Esophagus muscularis mucosa (tissue), 4 donors: ENCODE data around the gene CIB1. TPM values are rescaled to one million over a fixed set of nuclear protein-coding genes. Genes with fewer than 3 reads are reported as not detected.

Experiments
- DNase-seq: peaks from one replicate; pipeline ENCODE4 v3.0.0-alpha.2; 2017; ENCODE audit errors: extremely low spot score
- H3K27ac ChIP-seq, 4 donors: fragments of 200-600 bp; sonication (generic); replicated peaks in 1 of 4; 1 replicate in 3 of 4; 2 replicates in 1 of 4; pipeline ENCODE4 v1.5.1; 2016 to 2019; ENCODE audit warnings: mild to moderate bottlenecking in 1 of 4
- H3K27me3 ChIP-seq, 4 donors: fragments of 200-600 bp; sonication (generic); one replicate each; pipeline versions ENCODE4 v1.5.1 to v1.6.0; 2016 to 2019
- H3K36me3 ChIP-seq, 4 donors: fragments of 200-600 bp; sonication (generic); one replicate each; pipeline ENCODE4 v1.5.1; 2016 to 2019
- H3K4me1 ChIP-seq, 4 donors: fragments of 200-600 bp; sonication (generic); one replicate each; pipeline ENCODE4 v1.5.1; 2016 to 2019
- H3K4me3 ChIP-seq, 4 donors: fragments of 200-600 bp; sonication (generic); 1 replicate in 2 of 4; 2 replicates in 2 of 4; pipeline ENCODE4 v1.5.1; 2016 to 2019; ENCODE audit warnings: mild to moderate bottlenecking in 4 of 4, moderate library complexity in 1 of 4
- H3K9me3 ChIP-seq, 4 donors: fragments of 200-600 bp; sonication (generic); 1 replicate in 3 of 4; 2 replicates in 1 of 4; pipeline ENCODE4 v1.5.1; 2016 to 2019
- CTCF ChIP-seq, 3 experiments: fragments of 200-600 bp in 2 of 3; fragments of 450-650 bp in 1 of 3; sonication (generic) in 2 of 3; IDR thresholded peaks; one replicate each; pipeline ENCODE4 v1.5.1; 2017 to 2019; ENCODE audit warnings: antibody characterized with exemption in 3 of 3, mild to moderate bottlenecking in 2 of 3, moderate library complexity in 1 of 3
- EP300 ChIP-seq: sonication (generic); formaldehyde crosslinking; IDR thresholded peaks from one replicate; pipeline ENCODE4 v1.6.1; 2017; ENCODE audit warnings: antibody characterized with exemption
- POLR2A ChIP-seq: fragments of 450-650 bp; IDR thresholded peaks from one replicate; pipeline ENCODE4 v1.6.1; 2017; ENCODE audit warnings: antibody characterized with exemption, moderate library complexity, mild to moderate bottlenecking, low read depth
- POLR2AphosphoS5 ChIP-seq, 2 donors: sonication (generic); formaldehyde crosslinking; IDR thresholded peaks; one replicate each; pipeline ENCODE4 v1.6.1; 2017; ENCODE audit warnings: antibody characterized with exemption in 2 of 2
- WGBS: methylation state at CpG from one replicate; pipeline ENCODE4 v1.1.5; 2018; 5-methylcytosine and 5-hydroxymethylcytosine counted together
- intact Hi-C: fragments of 100-400 bp; cut with DNase I; formaldehyde crosslinking; loops from one replicate; pipeline ENCODE4 v1.15.1; 2023
- total RNA-seq, 4 donors: library from RNA; depleted of rRNA; stranded (reverse); fragments of >200 nt; gene quantifications; one replicate each; pipeline versions ENCODE4 v1.1.0 to v1.2.1, GENCODE V29; 2016

The CIB1 gene
- total RNA-seq, 4 donors from 2014 or later: 27.2 to 49.0 (median 33.8) TPM

DNA sequence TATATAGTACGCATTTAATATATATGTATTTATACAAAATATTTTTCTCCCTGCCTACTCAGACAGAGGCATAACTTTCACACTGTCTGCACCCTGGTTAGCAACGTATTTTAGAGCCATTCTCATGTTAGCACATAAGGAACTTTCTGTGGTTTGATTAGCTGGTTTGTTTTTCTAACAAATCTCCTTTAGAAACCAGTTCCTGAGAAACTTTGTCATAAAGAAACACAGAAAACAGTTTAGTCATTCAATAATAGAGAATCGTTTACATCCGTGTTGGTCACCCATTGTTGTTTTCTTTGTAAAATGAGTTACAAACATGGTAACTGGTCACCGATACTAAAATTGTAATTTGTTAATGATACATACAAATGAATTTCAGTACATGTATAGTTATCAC lies 25.8 kb upstream of the CIB1 start:
- WGBS: 90% methylated on average over 5 of the region's 5 CpGs
- TF ChIP-seq CTCF (IDR thresholded peaks at IDR 0.05) (no peak), EP300 (no peak), POLR2AphosphoS5 (IDR thresholded peaks at IDR 0.05) (no peak), POLR2A (no peak)
- H3K9me3 ChIP-seq: no peaks in the 10 kb centered on the region
- no peak for DNase-seq
- H3K27me3 ChIP-seq: no peaks in the 10 kb centered on the region
- no peak overlapping the region for H3K4me3 ChIP-seq
- no peak overlapping the region for H3K27ac ChIP-seq
- intact Hi-C loops: no loop called here
- no peaks in the 10 kb centered on the region for H3K36me3 ChIP-seq
- H3K4me1 ChIP-seq: peaks cover 3 to 5% (median 4%) of the 10 kb centered on the region in 4 donors

DNA sequence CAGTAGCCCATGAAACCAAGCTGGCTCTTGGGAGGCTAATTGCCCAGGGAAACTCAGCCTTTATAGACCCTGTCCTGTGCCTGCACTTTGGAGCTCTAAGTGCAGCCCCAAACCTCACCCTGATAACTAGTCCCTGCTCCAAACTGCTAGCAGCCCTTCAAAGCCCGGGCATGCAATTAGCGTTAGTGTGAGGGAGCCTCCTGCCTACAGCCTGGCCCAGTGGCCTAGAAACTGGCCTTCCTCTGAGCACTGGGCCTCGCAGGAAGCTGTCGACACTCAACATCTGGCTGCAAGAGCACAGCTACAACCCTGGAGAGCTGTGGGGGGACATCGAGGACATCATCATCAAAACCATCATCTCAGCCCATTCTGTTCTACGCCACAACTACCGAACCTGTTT lies 24.0 kb upstream of the CIB1 start:
- H3K9me3 ChIP-seq: no peaks in the 10 kb centered on the region
- no peaks in the 10 kb centered on the region for H3K36me3 ChIP-seq
- no peak for TF ChIP-seq POLR2A
- no peak for TF ChIP-seq EP300
- intact Hi-C loops: no loop called here
- WGBS: 90% methylated on average over 6 of the region's 7 CpGs
- H3K27ac ChIP-seq: no peak overlapping the region
- no peaks in the 10 kb centered on the region for H3K4me1 ChIP-seq
- no peaks in the 10 kb centered on the region for H3K27me3 ChIP-seq
- H3K4me3 ChIP-seq: no peak overlapping the region
- DNase-seq: no peak

DNA sequence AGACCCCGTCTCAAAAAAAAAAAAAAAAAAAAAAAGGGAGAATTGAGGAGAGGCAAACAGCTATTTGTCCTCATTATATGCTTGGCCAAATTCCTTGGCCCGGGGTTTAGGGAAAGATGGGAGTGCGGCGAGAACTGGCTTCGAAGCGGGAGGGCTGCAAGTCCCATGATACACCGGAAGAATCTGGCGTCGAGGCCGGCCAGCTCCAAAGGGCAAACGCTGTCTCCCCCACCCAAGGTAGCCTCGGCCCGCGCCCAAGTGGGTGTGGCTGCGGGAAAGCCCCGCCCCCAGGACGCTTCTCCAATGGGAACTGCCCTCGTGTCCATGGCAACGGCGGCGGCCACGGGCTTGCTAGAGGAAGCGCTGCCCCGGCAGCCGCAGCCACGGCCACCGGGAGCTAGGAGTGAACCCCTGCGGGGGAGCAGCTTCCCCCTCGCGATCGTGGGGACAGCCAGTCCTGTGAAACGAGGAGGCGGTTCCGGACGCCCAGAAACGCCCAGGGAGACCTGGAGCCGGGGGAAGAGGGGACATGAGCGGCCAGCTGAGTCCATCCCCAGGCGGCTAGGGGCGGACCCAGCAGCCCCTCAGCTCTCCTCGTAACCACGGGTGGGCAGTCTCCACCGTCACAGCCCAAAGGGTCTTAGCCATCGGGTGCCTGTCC lies 15.6 kb upstream of the CIB1 start, which contains the start of gene TTLL13:
TTLL13 (plus strand) TSS at position 354 of the 661 bp plus-strand sequence. CDS start 1,075 bp downstream, outside the sequence.
- Histone ChIP-seq H3K9me3 (no peaks in the 10 kb centered on the region), H3K27me3 (no peaks in the 10 kb centered on the region), H3K36me3 (no peaks in the 10 kb centered on the region), H3K27ac (peak within 1 kb of the TSS; percentile 10 to 63 (median 40)), H3K4me1 (peaks cover 11 to 17% (median 16%) of the 10 kb centered on the region in 4 donors), H3K4me3 (peak within 1 kb of the TSS; percentile 57 to 76 (median 62))
- WGBS: 2% methylated on average over 28 of the region's 44 CpGs
- peak; percentile 98 for DNase-seq
- TF ChIP-seq POLR2AphosphoS5 (IDR thresholded peaks at IDR 0.05): peak; percentile 54 to 72
- TF ChIP-seq CTCF (IDR thresholded peaks at IDR 0.05): peak in 1 of 3 experiments; percentile 8
- TF ChIP-seq EP300: no peak
- no peak for TF ChIP-seq POLR2A
- intact Hi-C loops: no loop called here

GRCh38 chr15:90248789-90249202 lies 15.1 kb upstream of the CIB1 start:
- H3K4me3 ChIP-seq: peak overlapping the region; percentile 57 to 76 (median 62)
- no peaks in the 10 kb centered on the region for H3K36me3 ChIP-seq
- no peak for DNase-seq
- peaks cover 11 to 17% (median 16%) of the 10 kb centered on the region in 4 donors for H3K4me1 ChIP-seq
- intact Hi-C loops: no loop called here
- TF ChIP-seq POLR2AphosphoS5 (IDR thresholded peaks at IDR 0.05) (no peak), POLR2A (no peak), EP300 (no peak), CTCF (IDR thresholded peaks at IDR 0.05) (no peak)
- no peaks in the 10 kb centered on the region for H3K27me3 ChIP-seq
- WGBS: 68% methylated on average over 6 of the region's 6 CpGs
- H3K9me3 ChIP-seq: no peaks in the 10 kb centered on the region
- peak overlapping the region; percentile 10 to 63 (median 40) for H3K27ac ChIP-seq

GRCh38 chr15:90243943-90244639 lies 10.3 kb upstream of the CIB1 start:
- Histone ChIP-seq H3K4me3 (no peak overlapping the region), H3K4me1 (peaks cover 4 to 6% (median 5%) of the 10 kb centered on the region in 4 donors), H3K27ac (no peak overlapping the region), H3K27me3 (no peaks in the 10 kb centered on the region), H3K9me3 (no peaks in the 10 kb centered on the region), H3K36me3 (peaks cover 4 to 28% (median 17%) of the 10 kb centered on the region in 4 donors)
- 90% methylated on average over 9 of the region's 10 CpGs for WGBS
- TF ChIP-seq EP300 (no peak), CTCF (IDR thresholded peaks at IDR 0.05) (no peak), POLR2A (no peak), POLR2AphosphoS5 (IDR thresholded peaks at IDR 0.05) (no peak)
- intact Hi-C loops: no loop called here
- no peak for DNase-seq
